Kidney (tissue), 14 donors: Measurements from ENCODE around the gene B4GALT6. TPM values are rescaled to one million over a fixed set of nuclear protein-coding genes. Genes with fewer than 3 reads are reported as not detected.

ENCODE experiments used
- DNase-seq, 5 donors: peaks; one replicate each; pipeline ENCODE4 v3.0.0-alpha.2; 2013 to 2020
- FAIRE-seq: peaks from 2 replicates; lab custom pipeline; 2012; peaks lifted over from hg19 to GRCh38; lab: Jason Lieb, UNC
- H3K27ac ChIP-seq, 2 donors: one replicate each; pipeline ENCODE4 v1.7.0; 2013; ENCODE audit warnings: low read depth in 2 of 2, low read length in 2 of 2, inconsistent platforms in 1 of 2
- H3K27me3 ChIP-seq: one replicate; pipeline ENCODE4 v1.7.1; 2013; ENCODE audit warnings: low read length, inconsistent platforms; ENCODE audit not compliant: control insufficient read depth, insufficient read depth
- H3K36me3 ChIP-seq, 3 donors: one replicate each; pipeline versions ENCODE4 v1.7.0 to v1.7.1; 2013; ENCODE audit warnings: low read length in 3 of 3, control low read depth in 1 of 3, inconsistent platforms in 1 of 3; ENCODE audit not compliant: insufficient read depth in 3 of 3, control insufficient read depth in 2 of 3
- H3K4me1 ChIP-seq, 3 donors: one replicate each; pipeline versions ENCODE4 v1.7.0 to v1.7.1; 2013; ENCODE audit warnings: low read length in 3 of 3, inconsistent platforms in 1 of 3, low read depth in 1 of 3; ENCODE audit not compliant: control insufficient read depth in 2 of 3, insufficient read depth in 2 of 3
- H3K4me3 ChIP-seq, 3 donors: one replicate each; pipeline versions ENCODE4 v1.7.0 to v1.8.1; 2013; ENCODE audit warnings: low read length in 3 of 3, control low read depth in 1 of 3, inconsistent platforms in 1 of 3
- H3K9ac ChIP-seq, 3 donors: one replicate each; pipeline versions ENCODE4 v1.7.0 to v1.7.1; 2013; ENCODE audit warnings: low read length in 3 of 3, control low read depth in 1 of 3, inconsistent platforms in 1 of 3
- H3K9me3 ChIP-seq, 3 donors: one replicate each; pipeline versions ENCODE4 v1.7.0 to v1.7.1; 2013; ENCODE audit warnings: low read length in 3 of 3, control low read depth in 1 of 3, inconsistent platforms in 1 of 3; ENCODE audit not compliant: control insufficient read depth in 2 of 3, insufficient read depth in 1 of 3
- intact Hi-C: fragments of 100-400 bp; cut with DNase I; formaldehyde crosslinking; loops from one replicate; pipeline ENCODE4 v1.11.1; 2022
- polyA plus RNA-seq: library from polyadenylated mRNA; stranded (reverse); fragments of 350-450 nt; fragmentation: Illumina TruSeq; extraction: RNeasy Lipid Tissue Mini Kit (QIAGEN cat#74804); gene quantifications from one replicate; pipeline ENCODE4 v1.2.3, GENCODE V29; 2014; ENCODE audit warnings: low read depth, low replicate concordance; ENCODE audit not compliant: insufficient read depth
- total RNA-seq: library from RNA; stranded (reverse); fragmentation: NEBNext Ultra II Directional; extraction: Animal tissue kit (Norgen Biotek cat#: 25700); gene quantifications from one replicate; pipeline ENCODE4 v1.2.1, GENCODE V29; 2021
- TF ChIP-seq, protein P1 (sequence below): IDR thresholded peaks from 3 replicates; pipeline ENCODE4 v1.5.1; 2012; ENCODE audit warnings: mild to moderate bottlenecking, moderate library complexity, borderline replicate concordance; ENCODE audit not compliant: insufficient read depth; ENCODE audit errors: extremely low read depth
- donor health status: control.
- donor health status: control.
- donor health status: control.
- donor health status: control.
- donor health status: control.
- donor health status: DM: yes; HTN: yes; CAD: no.
- donor health status: Normal renal cell carcinoma (clear cell type).

B4GALT6 gene
- total and polyA plus RNA-seq, 2 donors from 2014 or later, result 2.1 to 4.2 TPM

DNA sequence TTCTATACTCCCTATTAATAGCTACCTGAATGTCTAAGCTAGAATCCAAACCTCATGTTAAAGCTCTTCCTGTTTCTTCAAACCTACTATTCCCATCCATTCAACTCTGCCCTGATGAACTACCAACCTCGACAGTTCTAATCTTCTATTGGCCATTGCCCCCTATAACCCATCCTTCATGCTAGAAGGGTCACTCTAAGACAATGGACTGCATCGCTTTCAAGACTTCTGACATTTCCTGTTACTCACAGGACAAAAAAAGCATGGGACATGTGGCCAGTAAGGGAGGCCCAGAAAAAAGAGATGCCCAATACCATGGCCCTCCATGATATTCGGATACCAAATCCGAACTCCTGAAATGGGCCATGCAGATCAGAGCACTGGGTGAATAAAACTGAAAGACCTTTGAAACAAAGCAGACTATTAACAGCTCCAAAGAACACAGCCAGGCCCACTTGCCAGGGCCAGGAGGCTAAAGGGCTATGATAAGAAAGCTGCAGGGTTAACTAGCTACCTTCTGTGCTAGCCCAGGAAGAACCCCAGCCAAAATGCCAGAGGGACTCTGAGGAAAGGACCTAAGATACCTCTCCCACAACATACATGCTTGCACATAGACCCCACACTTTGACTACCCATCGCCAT lies 4.5 kb downstream of the B4GALT6 start:
- TF ChIP-seq, protein P1, sequence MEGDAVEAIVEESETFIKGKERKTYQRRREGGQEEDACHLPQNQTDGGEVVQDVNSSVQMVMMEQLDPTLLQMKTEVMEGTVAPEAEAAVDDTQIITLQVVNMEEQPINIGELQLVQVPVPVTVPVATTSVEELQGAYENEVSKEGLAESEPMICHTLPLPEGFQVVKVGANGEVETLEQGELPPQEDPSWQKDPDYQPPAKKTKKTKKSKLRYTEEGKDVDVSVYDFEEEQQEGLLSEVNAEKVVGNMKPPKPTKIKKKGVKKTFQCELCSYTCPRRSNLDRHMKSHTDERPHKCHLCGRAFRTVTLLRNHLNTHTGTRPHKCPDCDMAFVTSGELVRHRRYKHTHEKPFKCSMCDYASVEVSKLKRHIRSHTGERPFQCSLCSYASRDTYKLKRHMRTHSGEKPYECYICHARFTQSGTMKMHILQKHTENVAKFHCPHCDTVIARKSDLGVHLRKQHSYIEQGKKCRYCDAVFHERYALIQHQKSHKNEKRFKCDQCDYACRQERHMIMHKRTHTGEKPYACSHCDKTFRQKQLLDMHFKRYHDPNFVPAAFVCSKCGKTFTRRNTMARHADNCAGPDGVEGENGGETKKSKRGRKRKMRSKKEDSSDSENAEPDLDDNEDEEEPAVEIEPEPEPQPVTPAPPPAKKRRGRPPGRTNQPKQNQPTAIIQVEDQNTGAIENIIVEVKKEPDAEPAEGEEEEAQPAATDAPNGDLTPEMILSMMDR, result no peak
- Histone ChIP-seq H3K9ac (no peak overlapping the region), H3K36me3 (no peaks in the 10 kb centered on the region), H3K4me3 (no peak overlapping the region), H3K27me3 (no peaks in the 10 kb centered on the region), H3K4me1 (no peaks in the 10 kb centered on the region), H3K27ac (no peak overlapping the region), H3K9me3 (no peaks in the 10 kb centered on the region)
- DNase-seq, result no peak
- intact Hi-C loops, result no loop called here
- no peak for FAIRE-seq

GRCh38 chr18:31679133-31679742 lies 5.1 kb downstream of the B4GALT6 start:
- intact Hi-C loops, result no loop called here
- Histone ChIP-seq H3K9ac (no peak overlapping the region), H3K9me3 (no peaks in the 10 kb centered on the region), H3K4me1 (no peaks in the 10 kb centered on the region), H3K27ac (no peak overlapping the region), H3K36me3 (no peaks in the 10 kb centered on the region), H3K27me3 (no peaks in the 10 kb centered on the region), H3K4me3 (no peak overlapping the region)
- TF ChIP-seq, protein P1, result no peak
- no peak for DNase-seq
- FAIRE-seq, result no peak

- Histone ChIP-seq H3K27me3 (no peaks in the 10 kb centered on the region), H3K9ac (no peak overlapping the region), H3K4me3 (no peak overlapping the region), H3K36me3 (no peaks in the 10 kb centered on the region), H3K4me1 (no peaks in the 10 kb centered on the region), H3K27ac (no peak overlapping the region), H3K9me3 (no peaks in the 10 kb centered on the region)
- DNase-seq (no peak), FAIRE-seq (no peak)
- TF ChIP-seq, protein P1, result no peak
- intact Hi-C loops, result no loop called here
Observed at GRCh38 chr18:31678425-31678824, 6.0 kb downstream of the B4GALT6 start.
